NCI-H146 (cell line): ENCODE data around the gene IL1R1.

Experiments used
- DNase-seq: peaks from one replicate; lab custom pipeline; 2025; lab: John Stamatoyannopoulos, UW

The IL1R1 gene

GRCh38 chr2:102141011-102141943, 1.3 kb upstream of the IL1R1 start:
- DNase-seq: no peak

- DNase-seq: no peak
These were observed 393 bp downstream of the IL1R1 start for GRCh38 chr2:102142829-102143449.

- DNase-seq: no peak
These were observed 972 bp downstream of the IL1R1 start for GRCh38 chr2:102143450-102143985.

- DNase-seq: no peak
These were observed 1.6 kb downstream of the IL1R1 start for GRCh38 chr2:102144128-102144527.

- DNase-seq: no peak
These were observed 2.6 kb downstream of the IL1R1 start for GRCh38 chr2:102145107-102145506.

GRCh38 chr2:102145934-102146333, 3.4 kb downstream of the IL1R1 start:
- DNase-seq: no peak

GRCh38 chr2:102147935-102148334, 5.4 kb downstream of the IL1R1 start:
- DNase-seq: no peak

- no peak for DNase-seq
These were observed 6.7 kb downstream of the IL1R1 start for GRCh38 chr2:102149243-102149642.

- DNase-seq: no peak
These were observed 7.3 kb downstream of the IL1R1 start for GRCh38 chr2:102149644-102150455.

- DNase-seq: no peak
These were observed 11.8 kb downstream of the IL1R1 start for GRCh38 chr2:102154364-102154763.

GRCh38 chr2:102154946-102155702, 12.6 kb downstream of the IL1R1 start:
- DNase-seq: no peak

- DNase-seq: no peak
These were observed 13.4 kb downstream of the IL1R1 start for GRCh38 chr2:102155703-102156515.

- DNase-seq: no peak
These were observed 15.6 kb downstream of the IL1R1 start for GRCh38 chr2:102158011-102158755.

GRCh38 chr2:102159295-102159694, 16.7 kb downstream of the IL1R1 start:
- no peak for DNase-seq

GRCh38 chr2:102166189-102166845, 23.8 kb downstream of the IL1R1 start:
- DNase-seq: no peak

- DNase-seq: no peak
These were observed 25.7 kb downstream of the IL1R1 start for GRCh38 chr2:102168026-102168771.

GRCh38 chr2:102171946-102172345, 29.4 kb downstream of the IL1R1 start:
- no peak for DNase-seq

GRCh38 chr2:102172745-102173144, 30.2 kb downstream of the IL1R1 start:
- no peak for DNase-seq

GRCh38 chr2:102176172-102176571, 33.6 kb downstream of the IL1R1 start:
- no peak for DNase-seq
